SK-N-SH treated with all-trans-retinoic acid at 6 μM for 48 hours (cell line): Measurements from ENCODE around the gene AFTPH.

ENCODE experiments used
- ATAC-seq: fragments of 200-7000 bp; cut with Tn5 transposase; 3 replicates; pipeline ENCODE4 v1.9.1; 2020; ENCODE audit warnings: mild to moderate bottlenecking, moderate library complexity
- ARNTL ChIP-seq: fragments of 450-650 bp; formaldehyde crosslinking; IDR thresholded peaks from 2 replicates; pipeline ENCODE4 v1.5.0; 2020; ENCODE audit warnings: low read depth, mild to moderate bottlenecking, moderate library complexity, borderline replicate concordance
- CREB5 ChIP-seq: fragments of 250-450 bp; sonication (Bioruptor Pico); IDR thresholded peaks from 2 replicates; pipeline ENCODE4 v1.5.1; 2020; ENCODE audit warnings: low read depth, mild to moderate bottlenecking, moderate library complexity
- CSDC2 ChIP-seq: fragments of 250-450 bp; sonication (Bioruptor Pico); IDR thresholded peaks from 2 replicates; pipeline ENCODE4 v1.5.0; 2020; ENCODE audit warnings: mild to moderate bottlenecking, moderate library complexity
- CSRNP3 ChIP-seq: fragments of 250-450 bp; sonication (Bioruptor Pico); IDR thresholded peaks from 2 replicates; pipeline ENCODE4 v1.5.1; 2021; ENCODE audit warnings: mild to moderate bottlenecking, moderate library complexity
- ESRRG ChIP-seq: fragments of 250-450 bp; sonication (Bioruptor Pico); IDR thresholded peaks from 2 replicates; pipeline ENCODE4 v1.6.1; 2021; ENCODE audit warnings: mild to moderate bottlenecking
- GLIS3 ChIP-seq: fragments of 250-450 bp; sonication (Bioruptor Pico); IDR thresholded peaks from 2 replicates; pipeline ENCODE4 v1.5.0; 2020; ENCODE audit warnings: mild to moderate bottlenecking, moderate library complexity
- OSR1 ChIP-seq: fragments of 250-450 bp; sonication (Bioruptor Pico); IDR thresholded peaks from 2 replicates; pipeline ENCODE4 v1.8.0; 2022; ENCODE audit warnings: moderate library complexity, mild to moderate bottlenecking, inconsistent platforms
- PATZ1 ChIP-seq: fragments of 250-450 bp; sonication (Bioruptor Pico); IDR thresholded peaks from 2 replicates; pipeline ENCODE4 v1.8.0; 2020; ENCODE audit warnings: mild to moderate bottlenecking, moderate library complexity, borderline replicate concordance
- POU6F1 ChIP-seq: fragments of 250-450 bp; sonication (Bioruptor Pico); IDR thresholded peaks from 2 replicates; pipeline ENCODE4 v1.8.0; 2021; ENCODE audit warnings: low read depth, mild to moderate bottlenecking, moderate library complexity, borderline replicate concordance
- PPARA ChIP-seq: fragments of 250-450 bp; sonication (Bioruptor Pico); IDR thresholded peaks from 2 replicates; pipeline ENCODE4 v1.5.0; 2020; ENCODE audit warnings: mild to moderate bottlenecking, borderline replicate concordance
- RARB ChIP-seq: fragments of 250-450 bp; sonication (Bioruptor Pico); IDR thresholded peaks from 2 replicates; pipeline ENCODE4 v1.8.0; 2021; ENCODE audit warnings: mild to moderate bottlenecking, moderate library complexity
- SNAI2 ChIP-seq: fragments of 250-450 bp; sonication (Bioruptor Pico); IDR thresholded peaks from 2 replicates; pipeline ENCODE4 v1.5.0; 2020; ENCODE audit warnings: mild to moderate bottlenecking, moderate library complexity
- TCF4 ChIP-seq: fragments of 250-450 bp; sonication (Bioruptor Pico); IDR thresholded peaks from 2 replicates; pipeline ENCODE4 v1.8.0; 2021; ENCODE audit warnings: mild to moderate bottlenecking, moderate library complexity, borderline replicate concordance
- TSHZ2 ChIP-seq: fragments of 250-450 bp; sonication (Bioruptor Pico); IDR thresholded peaks from 2 replicates; pipeline ENCODE4 v1.5.0; 2020; ENCODE audit warnings: mild to moderate bottlenecking, moderate library complexity
- ZFP3 ChIP-seq: fragments of 250-450 bp; sonication (Bioruptor Pico); IDR thresholded peaks from 2 replicates; pipeline ENCODE4 v1.5.0; 2020; ENCODE audit warnings: mild to moderate bottlenecking, moderate library complexity
- ZNF565 ChIP-seq: fragments of 450-650 bp; formaldehyde crosslinking; conservative IDR thresholded peaks from 2 replicates; pipeline ENCODE4 v1.5.0; 2020; ENCODE audit warnings: low read depth, mild to moderate bottlenecking, moderate library complexity
- ZNF70 ChIP-seq: fragments of 450-650 bp; formaldehyde crosslinking; IDR thresholded peaks from 2 replicates; pipeline ENCODE4 v1.5.0; 2020; ENCODE audit warnings: mild to moderate bottlenecking, moderate library complexity
- ZNF8 ChIP-seq: fragments of 450-650 bp; formaldehyde crosslinking; IDR thresholded peaks from 2 replicates; pipeline ENCODE4 v1.5.0; 2020; ENCODE audit warnings: mild to moderate bottlenecking, moderate library complexity

Gene AFTPH

GRCh38 chr2:64626146-64626809 lies 102.2 kb downstream of the AFTPH start:
- ATAC-seq: no peak
- TF ChIP-seq PPARA (CRISPR knock-in tag): no peak
- TF ChIP-seq RARB (CRISPR knock-in tag): no peak
- TF ChIP-seq ARNTL (CRISPR knock-in tag): no peak
- no peak for TF ChIP-seq CREB5
- no peak for TF ChIP-seq ESRRG

- ATAC-seq: no peak; the same call in 2 of the 3 replicates
- no peak for TF ChIP-seq OSR1 (CRISPR knock-in tag)
- TF ChIP-seq ZNF70 (CRISPR knock-in tag): no peak
- TF ChIP-seq CSRNP3 (CRISPR knock-in tag): no peak
- TF ChIP-seq PPARA (CRISPR knock-in tag): no peak
- no peak for TF ChIP-seq RARB (CRISPR knock-in tag)
- no peak for TF ChIP-seq ZFP3 (CRISPR knock-in tag)
- no peak for TF ChIP-seq CREB5
- TF ChIP-seq CSDC2: no peak
- TF ChIP-seq GLIS3 (CRISPR knock-in tag): no peak
- TF ChIP-seq, all 23 proteins: peak for 0
Observed at GRCh38 chr2:64626963-64627760, 103.0 kb downstream of the AFTPH start.

GRCh38 chr2:64627860-64628841 lies 104.0 kb downstream of the AFTPH start:
- ATAC-seq: no peak
- no peak for TF ChIP-seq ZNF565 (CRISPR knock-in tag)
- no peak for TF ChIP-seq CSRNP3 (CRISPR knock-in tag)
- no peak for TF ChIP-seq ESRRG
- TF ChIP-seq OSR1 (CRISPR knock-in tag): no peak
- no peak for TF ChIP-seq ZNF8
- TF ChIP-seq SNAI2 (CRISPR knock-in tag): no peak
- no peak for TF ChIP-seq ZNF70 (CRISPR knock-in tag)
- no peak for TF ChIP-seq PATZ1 (CRISPR knock-in tag)
- no peak for TF ChIP-seq CSDC2
- no peak for TF ChIP-seq POU6F1 (CRISPR knock-in tag)
- TF ChIP-seq TSHZ2: no peak
- TF ChIP-seq TCF4 (CRISPR knock-in tag): no peak
- TF ChIP-seq ZFP3 (CRISPR knock-in tag): no peak
- no peak for TF ChIP-seq PPARA (CRISPR knock-in tag)
- TF ChIP-seq RARB (CRISPR knock-in tag): no peak
- no peak for TF ChIP-seq CREB5
